Activated CD8-positive, alpha-beta T cell treated with anti-CD3 and anti-CD28 coated beads for 36 hours (primary cell): Measurements from ENCODE around the gene DCAF8. TPM values are rescaled to one million over a fixed set of nuclear protein-coding genes. Genes with fewer than 3 reads are reported as not detected.

ENCODE experiments used
- ATAC-seq: fragments of 200-7000 bp; cut with Tn5 transposase; one replicate; pipeline ENCODE4 v1.10.0; 2021; ENCODE audit warnings: mild to moderate bottlenecking, moderate library complexity
- CTCF ChIA-PET: fragments of 350-600 bp; sonication (Branson Sonifier 250); formaldehyde crosslinking; loops from one replicate; lab custom pipeline; 2021; ENCODE audit warnings: antibody characterized with exemption; lab: Charles Lee
- POLR2A ChIA-PET: fragments of 350-600 bp; sonication (Branson Sonifier 250); formaldehyde crosslinking; loops from one replicate; lab custom pipeline; 2021; ENCODE audit warnings: antibody characterized with exemption; lab: Charles Lee
- DNase-seq: peaks from one replicate; pipeline ENCODE4 v3.0.0-alpha.2; 2020
- H3K27ac Mint-ChIP-seq: one replicate; pipeline ENCODE4 v1.8.0; 2021; ENCODE audit warnings: mild to moderate bottlenecking, mixed read lengths
- H3K27me3 Mint-ChIP-seq: one replicate; pipeline ENCODE4 v1.8.0; 2021; ENCODE audit warnings: mixed read lengths
- H3K36me3 Mint-ChIP-seq: one replicate; pipeline ENCODE4 v1.8.0; 2021; ENCODE audit warnings: low read depth, mixed read lengths
- H3K4me1 Mint-ChIP-seq: one replicate; pipeline ENCODE4 v1.8.0; 2021; ENCODE audit warnings: low read depth, mixed read lengths
- H3K4me3 Mint-ChIP-seq: one replicate; pipeline ENCODE4 v1.8.0; 2021; ENCODE audit warnings: mild to moderate bottlenecking, moderate library complexity, mixed read lengths
- H3K9me3 Mint-ChIP-seq: one replicate; pipeline ENCODE4 v1.8.0; 2021; ENCODE audit warnings: mixed read lengths
- intact Hi-C: fragments of 100-400 bp; cut with micrococcal nuclease; formaldehyde crosslinking; loops from one replicate; pipeline ENCODE4 v1.10.0; 2022
- total RNA-seq, 2 experiments: library from RNA; stranded (reverse); gene quantifications; one replicate each; pipeline ENCODE4 v1.2.3, GENCODE V29; 2021
- TF ChIP-seq, protein P1 (sequence below): fragments of 200-600 bp; IDR thresholded peaks from one replicate; pipeline ENCODE4 v1.8.0; 2022; ENCODE audit warnings: antibody characterized with exemption, mild to moderate bottlenecking

The DCAF8 gene
- total RNA-seq, 2 experiments from 2014 or later, result 116 TPM

GRCh38 chr1:160284220-160284781 is 22.0 kb upstream of the DCAF8 start:
- Mint-ChIP-seq H3K4me3 (peak overlapping the region; percentile 94), H3K27ac (peak overlapping the region; percentile 94), H3K4me1 (peaks cover 20% of the 10 kb centered on the region), H3K9me3 (no peaks in the 10 kb centered on the region), H3K36me3 (peaks cover 31% of the 10 kb centered on the region), H3K27me3 (no peaks in the 10 kb centered on the region)
- ChIA-PET POLR2A (interaction anchor here (0.5 to 3.0 kb wide), 13 partner anchors 10 to 183 kb away, joined by 3 to 41 read pairs (median 4); partner anchors contain the start of gene DCAF8), CTCF (interaction anchor here (0.9 to 2.7 kb wide), 10 partner anchors 9 to 237 kb away, joined by 3 to 12 read pairs (median 5); partner anchors contain the start of gene DCAF8)
- peak; percentile 22 for ATAC-seq
- intact Hi-C loops, result no loop called here
- TF ChIP-seq, protein P1, sequence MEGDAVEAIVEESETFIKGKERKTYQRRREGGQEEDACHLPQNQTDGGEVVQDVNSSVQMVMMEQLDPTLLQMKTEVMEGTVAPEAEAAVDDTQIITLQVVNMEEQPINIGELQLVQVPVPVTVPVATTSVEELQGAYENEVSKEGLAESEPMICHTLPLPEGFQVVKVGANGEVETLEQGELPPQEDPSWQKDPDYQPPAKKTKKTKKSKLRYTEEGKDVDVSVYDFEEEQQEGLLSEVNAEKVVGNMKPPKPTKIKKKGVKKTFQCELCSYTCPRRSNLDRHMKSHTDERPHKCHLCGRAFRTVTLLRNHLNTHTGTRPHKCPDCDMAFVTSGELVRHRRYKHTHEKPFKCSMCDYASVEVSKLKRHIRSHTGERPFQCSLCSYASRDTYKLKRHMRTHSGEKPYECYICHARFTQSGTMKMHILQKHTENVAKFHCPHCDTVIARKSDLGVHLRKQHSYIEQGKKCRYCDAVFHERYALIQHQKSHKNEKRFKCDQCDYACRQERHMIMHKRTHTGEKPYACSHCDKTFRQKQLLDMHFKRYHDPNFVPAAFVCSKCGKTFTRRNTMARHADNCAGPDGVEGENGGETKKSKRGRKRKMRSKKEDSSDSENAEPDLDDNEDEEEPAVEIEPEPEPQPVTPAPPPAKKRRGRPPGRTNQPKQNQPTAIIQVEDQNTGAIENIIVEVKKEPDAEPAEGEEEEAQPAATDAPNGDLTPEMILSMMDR, result no peak
- DNase-seq, result peak; percentile 32

DNA sequence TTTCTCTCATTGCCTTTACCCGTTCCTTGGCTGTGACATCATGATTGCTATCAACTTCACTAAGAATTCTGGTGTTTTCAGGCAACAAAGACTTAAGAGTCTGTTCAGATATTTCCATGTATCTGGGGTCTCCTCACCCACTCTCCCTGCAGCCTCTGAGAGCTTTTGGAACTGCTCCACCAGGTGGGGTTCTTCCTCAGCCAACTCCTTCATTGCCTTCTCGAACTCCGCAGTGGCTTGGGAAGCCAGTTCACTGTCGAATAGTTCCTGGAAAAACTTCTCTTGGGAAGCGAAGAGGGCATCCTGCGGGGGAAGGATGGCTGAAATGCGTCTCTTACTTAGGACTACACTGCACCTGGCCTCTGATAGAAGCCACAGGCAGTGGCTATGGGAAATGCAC is 20.5 kb upstream of the DCAF8 start:
- no peak overlapping the region for H3K27ac Mint-ChIP-seq
- DNase-seq (no peak), ATAC-seq (no peak)
- H3K4me1 Mint-ChIP-seq, result peaks cover 20% of the 10 kb centered on the region
- no peaks in the 10 kb centered on the region for H3K9me3 Mint-ChIP-seq
- no peaks in the 10 kb centered on the region for H3K27me3 Mint-ChIP-seq
- no peak overlapping the region for H3K4me3 Mint-ChIP-seq
- TF ChIP-seq, protein P1, result no peak
- ChIA-PET POLR2A (interaction anchor here (0.7 to 3.0 kb wide), 2 partner anchors 19 to 382 kb away, joined by 3 to 41 read pairs; partner anchors contain the start of gene DCAF8), CTCF (interaction anchor here (0.6 kb wide), 1 partner anchor 8 kb away, joined by 4 read pairs; no protein-coding TSS in a partner anchor)
- H3K36me3 Mint-ChIP-seq, result peaks cover 36% of the 10 kb centered on the region
- intact Hi-C loops, result no loop called here

- H3K9me3 Mint-ChIP-seq, result no peaks in the 10 kb centered on the region
- intact Hi-C loops, result no loop called here
- H3K36me3 Mint-ChIP-seq, result peaks cover 41% of the 10 kb centered on the region
- peaks cover 3% of the 10 kb centered on the region for H3K4me1 Mint-ChIP-seq
- no peak for ATAC-seq
- no peak overlapping the region for H3K27ac Mint-ChIP-seq
- TF ChIP-seq, protein P1, result no peak
- POLR2A ChIA-PET, result interaction anchor here (1.0 to 1.5 kb wide), 2 partner anchors 12 to 15 kb away, joined by 4 to 9 read pairs; partner anchors contain the start of gene DCAF8
- no peaks in the 10 kb centered on the region for H3K27me3 Mint-ChIP-seq
- CTCF ChIA-PET, result interaction anchor here (1.6 to 4.4 kb wide), 2 partner anchors 14 to 26 kb away, joined by 7 to 47 read pairs; no protein-coding TSS in a partner anchor
- no peak overlapping the region for H3K4me3 Mint-ChIP-seq
- no peak for DNase-seq
These were observed 15.6 kb upstream of the DCAF8 start for GRCh38 chr1:160277987-160278386.

- Mint-ChIP-seq H3K4me1 (no peaks in the 10 kb centered on the region), H3K4me3 (no peak overlapping the region), H3K9me3 (no peaks in the 10 kb centered on the region), H3K27me3 (no peaks in the 10 kb centered on the region), H3K27ac (peak overlapping the region; percentile 52), H3K36me3 (peaks cover 37% of the 10 kb centered on the region)
- no peak for DNase-seq
- TF ChIP-seq, protein P1, result no peak
- CTCF ChIA-PET, result interaction anchor here (1.6 to 4.4 kb wide), 2 partner anchors 15 to 25 kb away, joined by 7 to 47 read pairs; no protein-coding TSS in a partner anchor
- POLR2A ChIA-PET, result interaction anchor here (1.0 kb wide), 1 partner anchor 14 kb away, joined by 9 read pairs; the partner anchor contains the start of gene DCAF8
- intact Hi-C loops, result no loop called here
- ATAC-seq, result no peak
These were observed 15.0 kb upstream of the DCAF8 start for GRCh38 chr1:160277330-160277729.

DNA sequence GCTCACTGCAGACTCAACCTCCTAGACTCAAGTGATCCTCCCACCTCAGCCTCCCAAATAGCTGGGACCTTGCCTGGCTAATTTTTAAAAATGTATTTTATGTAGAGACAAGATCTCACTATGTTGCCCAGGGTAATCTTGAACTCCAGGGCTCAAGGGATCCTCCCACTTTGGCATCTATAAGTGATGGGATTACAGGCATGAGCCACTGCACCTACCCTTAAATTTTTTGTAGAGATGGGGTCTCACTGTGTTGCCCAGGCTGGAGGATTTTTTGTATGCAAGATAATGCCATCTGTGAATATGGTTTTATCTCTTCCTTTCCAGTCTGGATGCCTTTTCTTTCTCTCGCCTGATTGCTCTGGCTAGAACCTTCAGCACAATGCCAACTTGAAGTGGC is 8.7 kb upstream of the DCAF8 start:
- Mint-ChIP-seq H3K4me3 (no peak overlapping the region), H3K27ac (no peak overlapping the region), H3K27me3 (no peaks in the 10 kb centered on the region), H3K4me1 (no peaks in the 10 kb centered on the region), H3K36me3 (no peaks in the 10 kb centered on the region), H3K9me3 (no peaks in the 10 kb centered on the region)
- ChIA-PET CTCF (interaction anchor here (1.1 kb wide), 1 partner anchor 20 kb away, joined by 3 read pairs; no protein-coding TSS in a partner anchor), POLR2A (no interaction called here)
- intact Hi-C loops, result no loop called here
- DNase-seq (no peak), ATAC-seq (no peak)
- TF ChIP-seq, protein P1, result no peak
